GM21447 (cell line): Measurements from ENCODE around the gene SMARCAL1.

Experiments
- ATAC-seq: cut with Tn5 transposase; IDR thresholded peaks from one replicate; pipeline ENCODE4 v1.9.1; 2021; ENCODE audit not compliant: unreplicated experiment

The SMARCAL1 gene

GRCh38 chr2:216426166-216426777 lies 14.0 kb downstream of the SMARCAL1 start:
- no peak for ATAC-seq

GRCh38 chr2:216426938-216427337 lies 14.7 kb downstream of the SMARCAL1 start:
- no peak for ATAC-seq

- no peak for ATAC-seq
These were observed 16.5 kb downstream of the SMARCAL1 start for GRCh38 chr2:216428618-216429350.

- no peak for ATAC-seq
These were observed 17.1 kb downstream of the SMARCAL1 start for GRCh38 chr2:216429428-216429827.

GRCh38 chr2:216430811-216431530 lies 18.7 kb downstream of the SMARCAL1 start:
- ATAC-seq: no peak

- no peak for ATAC-seq
These were observed 19.2 kb downstream of the SMARCAL1 start for GRCh38 chr2:216431531-216431856.

GRCh38 chr2:216436383-216436782 lies 24.1 kb downstream of the SMARCAL1 start:
- no peak for ATAC-seq

- no peak for ATAC-seq
These were observed 29.2 kb downstream of the SMARCAL1 start for GRCh38 chr2:216441308-216442010.

GRCh38 chr2:216445501-216445900 lies 33.2 kb downstream of the SMARCAL1 start:
- no peak for ATAC-seq

GRCh38 chr2:216446343-216446742 lies 34.1 kb downstream of the SMARCAL1 start:
- ATAC-seq: no peak

GRCh38 chr2:216447293-216447692 lies 35.0 kb downstream of the SMARCAL1 start:
- ATAC-seq: no peak

GRCh38 chr2:216448829-216449228 lies 36.5 kb downstream of the SMARCAL1 start:
- no peak for ATAC-seq

- ATAC-seq: no peak
These were observed 38.1 kb downstream of the SMARCAL1 start for GRCh38 chr2:216450346-216450745.

GRCh38 chr2:216450784-216451183 lies 38.5 kb downstream of the SMARCAL1 start:
- no peak for ATAC-seq

- no peak for ATAC-seq
These were observed 41.8 kb downstream of the SMARCAL1 start for GRCh38 chr2:216453955-216454614.

GRCh38 chr2:216463148-216463547 lies 50.9 kb downstream of the SMARCAL1 start:
- no peak for ATAC-seq

- no peak for ATAC-seq
These were observed 51.9 kb downstream of the SMARCAL1 start for GRCh38 chr2:216464104-216464720.

GRCh38 chr2:216465579-216466195 lies 53.4 kb downstream of the SMARCAL1 start:
- no peak for ATAC-seq

GRCh38 chr2:216467845-216468244 lies 55.6 kb downstream of the SMARCAL1 start:
- no peak for ATAC-seq

GRCh38 chr2:216469661-216470060 lies 57.4 kb downstream of the SMARCAL1 start:
- ATAC-seq: no peak
